Neural progenitor cell (in vitro differentiated cells): ENCODE results near the gene NTM.

Experiments
- CTCF ChIP-seq: fragments of 200-600 bp; sonication (generic); IDR thresholded peaks from 2 replicates; pipeline ENCODE4 v1.5.1; 2017; ENCODE audit warnings: antibody characterized with exemption, mild to moderate bottlenecking
- EZH2 ChIP-seq: fragments of 200-600 bp; sonication (generic); IDR thresholded peaks from 2 replicates; pipeline ENCODE4 v1.6.1; 2017; ENCODE audit warnings: antibody characterized with exemption, mild to moderate bottlenecking, moderate library complexity
- EZH2phosphoT487 ChIP-seq: fragments of 200-600 bp; sonication (generic); IDR thresholded peaks from 2 replicates; pipeline ENCODE4 v1.6.1; 2017; ENCODE audit warnings: antibody characterized with exemption

- TF ChIP-seq CTCF: no peak
- no peak for TF ChIP-seq EZH2
- TF ChIP-seq EZH2phosphoT487: no peak
Observed at GRCh38 chr11:131922220-131922619, 551.8 kb downstream of the NTM start.
